Natural killer cell (primary cell): Measurements from ENCODE around the gene MED27. TPM values are rescaled to one million over a fixed set of nuclear protein-coding genes. Genes with fewer than 3 reads are reported as not detected.

Source experiments
- ATAC-seq, 3 donors: fragments of 150-1000 bp in 2 of 3; fragments of 200-7000 bp in 1 of 3; cut with Tn5 transposase; 1 replicate in 1 of 3; 2 replicates in 2 of 3; pipeline ENCODE4 v1.10.0; 2021; ENCODE audit warnings: mild to moderate bottlenecking in 2 of 3, moderate library complexity in 2 of 3
- DNase-seq, 2 donors: peaks; one replicate each; pipeline versions ENCODE4 v3.0.0 to v3.0.0-alpha.2; 2013 to 2021; ENCODE audit warnings: mixed read lengths in 1 of 2
- H3K27ac ChIP-seq: one replicate; pipeline ENCODE4 v1.5.1; 2013; ENCODE audit warnings: mild to moderate bottlenecking, low read length
- H3K27me3 ChIP-seq: one replicate; pipeline ENCODE4 v1.6.1; 2013; ENCODE audit warnings: low read length; ENCODE audit not compliant: control insufficient read depth, insufficient read depth
- H3K36me3 ChIP-seq: one replicate; pipeline ENCODE4 v1.6.1; 2013; ENCODE audit warnings: low read length; ENCODE audit not compliant: control insufficient read depth, insufficient read depth
- H3K4me1 ChIP-seq: one replicate; pipeline ENCODE4 v1.6.1; 2013; ENCODE audit warnings: low read length; ENCODE audit not compliant: control insufficient read depth, insufficient read depth
- H3K4me3 ChIP-seq: one replicate; pipeline ENCODE4 v1.5.1; 2013; ENCODE audit warnings: low read length
- H3K9me3 ChIP-seq: one replicate; pipeline ENCODE4 v1.6.1; 2013; ENCODE audit warnings: low read length; ENCODE audit not compliant: control insufficient read depth, insufficient read depth
- H3K27ac Mint-ChIP-seq, 2 donors: one replicate each; pipeline ENCODE4 v1.8.0; 2022; ENCODE audit warnings: mild to moderate bottlenecking in 2 of 2, mixed read lengths in 2 of 2, moderate library complexity in 1 of 2
- H3K27me3 Mint-ChIP-seq, 2 donors: one replicate each; pipeline ENCODE4 v1.8.0; 2022; ENCODE audit warnings: low read depth in 2 of 2, mixed read lengths in 2 of 2
- H3K36me3 Mint-ChIP-seq: one replicate; pipeline ENCODE4 v1.8.0; 2022; ENCODE audit warnings: mixed read lengths
- H3K4me1 Mint-ChIP-seq, 2 donors: one replicate each; pipeline ENCODE4 v1.8.0; 2022; ENCODE audit warnings: mixed read lengths in 2 of 2
- H3K4me3 Mint-ChIP-seq: one replicate; pipeline ENCODE4 v1.8.0; 2022; ENCODE audit warnings: mild to moderate bottlenecking, moderate library complexity, mixed read lengths
- H3K9me3 Mint-ChIP-seq, 2 donors: one replicate each; pipeline ENCODE4 v1.8.0; 2022; ENCODE audit warnings: mixed read lengths in 2 of 2
- CTCF ChIP-seq: fragments of 200-600 bp; IDR thresholded peaks from one replicate; pipeline ENCODE4 v1.8.0; 2022; ENCODE audit warnings: antibody characterized with exemption
- WGBS: methylation state at CpG from one replicate; pipeline ENCODE4 v1.1.7; 2013; ENCODE audit warnings: missing lambda C conversion rate; ENCODE audit not compliant: insufficient coverage; 5-methylcytosine and 5-hydroxymethylcytosine counted together
- intact Hi-C: fragments of 100-400 bp; cut with micrococcal nuclease; formaldehyde crosslinking; loops from one replicate; pipeline ENCODE4 v1.14.2; 2022
- total RNA-seq, 4 donors: library from RNA; stranded (reverse); fragments of 120-200 nt in 1 of 4; gene quantifications; one replicate each; pipeline versions ENCODE4 v1.2.3 to v1.2.4, GENCODE V29; 2013 to 2022

The MED27 gene
- total RNA-seq, 3 donors from 2014 or later (not counting 1 experiment from before 2014, with no cell fraction given) = 24.4 to 27.3 (median 26.9) TPM

GRCh38 chr9:131862261-131862660 is 217.4 kb downstream of the MED27 start:
- Mint-ChIP-seq H3K4me1 (no peaks in the 10 kb centered on the region), H3K27me3 (no peaks in the 10 kb centered on the region), H3K4me3 (no peak overlapping the region), H3K9me3 (no peaks in the 10 kb centered on the region), H3K36me3 (no peaks in the 10 kb centered on the region), H3K27ac (no peak overlapping the region)
- H3K27me3 ChIP-seq = no peaks in the 10 kb centered on the region
- no peaks in the 10 kb centered on the region for H3K4me1 ChIP-seq
- DNase-seq (no peak), ATAC-seq (no peak)
- WGBS = 94% methylated on average over 18 of the region's 18 CpGs
- H3K27ac ChIP-seq = no peak overlapping the region
- peaks cover 18% of the 10 kb centered on the region for H3K36me3 ChIP-seq
- no peak for TF ChIP-seq CTCF
- no peak overlapping the region for H3K4me3 ChIP-seq
- intact Hi-C loops = no loop called here
- H3K9me3 ChIP-seq = no peaks in the 10 kb centered on the region

- H3K9me3 Mint-ChIP-seq = no peaks in the 10 kb centered on the region
- no peaks in the 10 kb centered on the region for H3K27me3 ChIP-seq
- no peak overlapping the region for H3K4me3 Mint-ChIP-seq
- intact Hi-C loops = no loop called here
- H3K4me3 ChIP-seq = no peak overlapping the region
- no peak overlapping the region for H3K27ac Mint-ChIP-seq
- ATAC-seq (no peak), DNase-seq (no peak)
- H3K4me1 ChIP-seq = no peaks in the 10 kb centered on the region
- H3K27me3 Mint-ChIP-seq = no peaks in the 10 kb centered on the region
- H3K4me1 Mint-ChIP-seq = no peaks in the 10 kb centered on the region
- WGBS = 95% methylated on average over 13 of the region's 13 CpGs
- TF ChIP-seq CTCF = no peak
- H3K9me3 ChIP-seq = no peaks in the 10 kb centered on the region
- H3K36me3 ChIP-seq = peaks cover 18% of the 10 kb centered on the region
- H3K36me3 Mint-ChIP-seq = no peaks in the 10 kb centered on the region
- no peak overlapping the region for H3K27ac ChIP-seq
Observed at GRCh38 chr9:131860430-131860829, 219.2 kb downstream of the MED27 start.

- H3K4me3 Mint-ChIP-seq = no peak overlapping the region
- intact Hi-C loops = no loop called here
- no peak overlapping the region for H3K27ac Mint-ChIP-seq
- no peaks in the 10 kb centered on the region for H3K9me3 Mint-ChIP-seq
- no peaks in the 10 kb centered on the region for H3K27me3 Mint-ChIP-seq
- TF ChIP-seq CTCF = no peak
- Histone ChIP-seq H3K4me3 (no peak overlapping the region), H3K27ac (no peak overlapping the region), H3K27me3 (no peaks in the 10 kb centered on the region), H3K4me1 (no peaks in the 10 kb centered on the region), H3K9me3 (no peaks in the 10 kb centered on the region), H3K36me3 (peaks cover 18% of the 10 kb centered on the region)
- H3K36me3 Mint-ChIP-seq = no peaks in the 10 kb centered on the region
- H3K4me1 Mint-ChIP-seq = no peaks in the 10 kb centered on the region
- ATAC-seq (no peak), DNase-seq (no peak)
- WGBS = 94% methylated on average over 12 of the region's 12 CpGs
Observed at GRCh38 chr9:131858147-131858546, 221.5 kb downstream of the MED27 start.

GRCh38 chr9:131856105-131856504 is 223.6 kb downstream of the MED27 start:
- Histone ChIP-seq H3K4me3 (no peak overlapping the region), H3K4me1 (no peaks in the 10 kb centered on the region), H3K27me3 (no peaks in the 10 kb centered on the region), H3K27ac (no peak overlapping the region), H3K36me3 (peaks cover 11% of the 10 kb centered on the region), H3K9me3 (no peaks in the 10 kb centered on the region)
- Mint-ChIP-seq H3K27ac (no peak overlapping the region), H3K27me3 (no peaks in the 10 kb centered on the region), H3K36me3 (no peaks in the 10 kb centered on the region), H3K4me3 (no peak overlapping the region), H3K9me3 (no peaks in the 10 kb centered on the region), H3K4me1 (no peaks in the 10 kb centered on the region)
- intact Hi-C loops = no loop called here
- DNase-seq (no peak), ATAC-seq (no peak)
- TF ChIP-seq CTCF = no peak
- 95% methylated on average over 21 of the region's 21 CpGs for WGBS
